ENCODE data around the gene SLC11A2. TPM values are rescaled to one million over a fixed set of nuclear protein-coding genes. Genes with fewer than 3 reads are reported as not detected.

Gene SLC11A2
- polyA plus RNA-seq, 1 donor (not counting 4 experiments of a cell fraction or from before 2014, with no cell fraction given) = 38.9 TPM

- no peaks in the 10 kb centered on the region for H4K20me1 ChIP-seq (ENCODE audit: control insufficient read depth, extremely low read depth, insufficient read depth, low read length)
- H3K4me2 ChIP-seq (ENCODE audit: control insufficient read depth, extremely low read depth, insufficient read depth, low read depth, low read length) = no peak within 1 kb of the TSS
- no peaks in the 10 kb centered on the region for H3K27me3 ChIP-seq (ENCODE audit: control insufficient read depth, extremely low read depth, insufficient read depth, low read length)
- no peak within 1 kb of the TSS for H3K9ac ChIP-seq (ENCODE audit: control insufficient read depth, extremely low read depth, insufficient read depth, low read length)
- TF ChIP-seq CTCF (optimal IDR thresholded peaks at IDR 0.05 in 1 of 3, IDR thresholded peaks at IDR 0.05 in 1 of 3, conservative IDR thresholded peaks at IDR 0.05 in 1 of 3; ENCODE audit: extremely low read depth in 1 of 3, insufficient read depth in 2 of 3, low read length in 3 of 3) (no peak), EZH2 (IDR thresholded peaks at IDR 0.05; ENCODE audit: low read length) (no peak)
- no peaks in the 10 kb centered on the region for H3K9me1 ChIP-seq (ENCODE audit: control insufficient read depth, extremely low read depth, insufficient read depth, low read length)
- H3K79me2 ChIP-seq (ENCODE audit: control insufficient read depth, insufficient read depth, low read length) = no peaks in the 10 kb centered on the region
- DNase-seq (ENCODE audit: low read depth, low spot score) = no peak
- no peak for FAIRE-seq
- no peaks in the 10 kb centered on the region for H3K36me3 ChIP-seq (ENCODE audit: control insufficient read depth in 2 of 2, extremely low read depth in 1 of 2, insufficient read depth in 2 of 2, low read length in 2 of 2)
- dilution Hi-C loops (cut with MboI; ENCODE audit: extremely low pct_ligation_motif_present, low sequenced_read_pairs) = no loop called here
- H3K9me3 ChIP-seq (ENCODE audit: control insufficient read depth, low read depth, low read length) = no peaks in the 10 kb centered on the region
- no peak within 1 kb of the TSS for H3K27ac ChIP-seq (ENCODE audit: control insufficient read depth, insufficient read depth, low read length)
- H3K4me3 ChIP-seq (ENCODE audit: control insufficient read depth in 2 of 3, extremely low read depth in 1 of 3, insufficient read depth in 2 of 3, low read depth in 1 of 3, low read length in 3 of 3) = no peak within 1 kb of the TSS
- H2AFZ ChIP-seq (ENCODE audit: control insufficient read depth, low read length) = no peak within 1 kb of the TSS
- H3K4me1 ChIP-seq (ENCODE audit: control insufficient read depth, extremely low read depth, insufficient read depth, low read length) = no peaks in the 10 kb centered on the region
Observed at GRCh38 chr12:50952510-50952909, 73.7 kb downstream of the SLC11A2 start, which contains the start of gene HIGD1C. Gene HIGD1C (plus strand): TSS chr12:50952544. CDS start chr12:50953999, 1,455 bp downstream.

- Histone ChIP-seq H3K4me2 (ENCODE audit: control insufficient read depth, extremely low read depth, insufficient read depth, low read depth, low read length) (no peak overlapping the region), H4K20me1 (ENCODE audit: control insufficient read depth, extremely low read depth, insufficient read depth, low read length) (no peaks in the 10 kb centered on the region)
- dilution Hi-C loops (cut with MboI; ENCODE audit: extremely low pct_ligation_motif_present, low sequenced_read_pairs) = no loop called here
Observed at GRCh38 chr12:50951112-50951511, 75.1 kb downstream of the SLC11A2 start.

More at GRCh38 chr12:50951112-50951511, 75.1 kb downstream of the SLC11A2 start:
- TF ChIP-seq CTCF (optimal IDR thresholded peaks at IDR 0.05 in 1 of 3, IDR thresholded peaks at IDR 0.05 in 1 of 3, conservative IDR thresholded peaks at IDR 0.05 in 1 of 3; ENCODE audit: extremely low read depth in 1 of 3, insufficient read depth in 2 of 3, low read length in 3 of 3) = no peak
- no peak for TF ChIP-seq EZH2 (IDR thresholded peaks at IDR 0.05; ENCODE audit: low read length)
- no peaks in the 10 kb centered on the region for H3K36me3 ChIP-seq (ENCODE audit: control insufficient read depth in 2 of 2, extremely low read depth in 1 of 2, insufficient read depth in 2 of 2, low read length in 2 of 2)
- no peak overlapping the region for H3K9ac ChIP-seq (ENCODE audit: control insufficient read depth, extremely low read depth, insufficient read depth, low read length)
- H3K79me2 ChIP-seq (ENCODE audit: control insufficient read depth, insufficient read depth, low read length) = no peaks in the 10 kb centered on the region
- no peak overlapping the region for H3K27ac ChIP-seq (ENCODE audit: control insufficient read depth, insufficient read depth, low read length)
- H3K4me1 ChIP-seq (ENCODE audit: control insufficient read depth, extremely low read depth, insufficient read depth, low read length) = no peaks in the 10 kb centered on the region
- no peak for DNase-seq (ENCODE audit: low read depth, low spot score)
- H3K27me3 ChIP-seq (ENCODE audit: control insufficient read depth, extremely low read depth, insufficient read depth, low read length) = no peaks in the 10 kb centered on the region
- FAIRE-seq = no peak
- no peaks in the 10 kb centered on the region for H3K9me3 ChIP-seq (ENCODE audit: control insufficient read depth, low read depth, low read length)
- H3K9me1 ChIP-seq (ENCODE audit: control insufficient read depth, extremely low read depth, insufficient read depth, low read length) = no peaks in the 10 kb centered on the region
- H2AFZ ChIP-seq (ENCODE audit: control insufficient read depth, low read length) = no peak overlapping the region
- H3K4me3 ChIP-seq (ENCODE audit: control insufficient read depth in 2 of 3, extremely low read depth in 1 of 3, insufficient read depth in 2 of 3, low read depth in 1 of 3, low read length in 3 of 3) = no peak overlapping the region
